SK-N-SH (cell line): ENCODE results near the gene RPL39L. TPM values are rescaled to one million over a fixed set of nuclear protein-coding genes. Genes with fewer than 3 reads are reported as not detected.

Source experiments
- CTCF ChIA-PET: fragments of 300-600, 350-600 bp; formaldehyde crosslinking; extraction: SDS; loops from one replicate; lab custom pipeline; 2021; lab: Yijun Ruan, JAX
- POLR2A ChIA-PET: fragments of 350-600 bp; sonication (Branson Sonifier 250); formaldehyde crosslinking; extraction: SDS; loops from one replicate; lab custom pipeline; 2020; ENCODE audit warnings: antibody characterized with exemption, inconsistent platforms; lab: Yijun Ruan, JAX
- DNase-seq: peaks from one replicate; pipeline ENCODE4 v3.0.0; 2012
- H2AFZ ChIP-seq: fragments of 200-600 bp; sonication (generic); 2 replicates; pipeline ENCODE4 v1.8.1; 2016; ENCODE audit warnings: antibody characterized with exemption, mild to moderate bottlenecking, low read depth
- H3F3A ChIP-seq: fragments of 200-600 bp; sonication (generic); replicated peaks from 2 replicates; pipeline ENCODE3; 2016; ENCODE audit warnings: antibody characterized with exemption, mild to moderate bottlenecking; ENCODE audit not compliant: insufficient read depth
- H3K27ac ChIP-seq, 2 experiments: fragments of 200-500 bp in 1 of 2; fragments of 200-600 bp in 1 of 2; sonication (Bioruptor generic) in 1 of 2; sonication (generic), shearing (Covaris generic) in 1 of 2; 2 replicates each; pipeline versions ENCODE4 v1.5.1 to v1.6.1; 2014 to 2016; ENCODE audit warnings: low read depth in 2 of 2, inconsistent platforms in 1 of 2, low read length in 1 of 2, mild to moderate bottlenecking in 1 of 2, mixed read lengths in 1 of 2
- H3K27me3 ChIP-seq: fragments of 200-600 bp; sonication (generic), shearing (Covaris generic); 2 replicates; pipeline ENCODE4 v1.6.1; 2016; ENCODE audit warnings: mixed run types; ENCODE audit not compliant: insufficient read depth
- H3K36me3 ChIP-seq, 2 experiments: fragments of 200-500 bp in 1 of 2; fragments of 200-600 bp in 1 of 2; sonication (Bioruptor generic) in 1 of 2; sonication (generic) in 1 of 2; replicated peaks in 1 of 2; 2 replicates each; pipeline versions ENCODE3 to v1.5.1; 2014 to 2016; ENCODE audit warnings: low read length in 1 of 2, mild to moderate bottlenecking in 1 of 2; ENCODE audit not compliant: insufficient read depth in 2 of 2, control insufficient read depth in 1 of 2
- H3K4me1 ChIP-seq, 2 experiments: fragments of 200-500 bp in 1 of 2; fragments of 200-600 bp in 1 of 2; sonication (Bioruptor generic) in 1 of 2; sonication (generic), shearing (Covaris generic) in 1 of 2; 2 replicates each; pipeline versions ENCODE4 v1.5.1 to v1.6.1; 2014 to 2016; ENCODE audit warnings: low read depth in 1 of 2, low read length in 1 of 2, mixed run types in 1 of 2; ENCODE audit not compliant: insufficient read depth in 2 of 2, control insufficient read depth in 1 of 2
- H3K4me2 ChIP-seq: fragments of 200-600 bp; sonication (generic), shearing (Covaris generic); 2 replicates; pipeline ENCODE4 v1.6.1; 2017; ENCODE audit warnings: mixed run types
- H3K4me3 ChIP-seq, 2 experiments: fragments of 200-500 bp in 1 of 2; fragments of 200-600 bp in 1 of 2; sonication (Bioruptor generic) in 1 of 2; sonication (generic), shearing (Covaris generic) in 1 of 2; 2 replicates each; pipeline versions ENCODE4 v1.5.1 to v1.8.1; 2014 to 2016; ENCODE audit warnings: low read depth in 2 of 2, inconsistent platforms in 1 of 2, low read length in 1 of 2, mild to moderate bottlenecking in 1 of 2, mixed read lengths in 1 of 2, moderate library complexity in 1 of 2
- H3K79me2 ChIP-seq: fragments of 200-600 bp; sonication (generic); 2 replicates; pipeline ENCODE4 v1.8.1; 2017; ENCODE audit warnings: mild to moderate bottlenecking; ENCODE audit not compliant: insufficient read depth
- H3K9ac ChIP-seq: fragments of 200-600 bp; sonication (generic); 2 replicates; pipeline ENCODE4 v1.6.1; 2017; ENCODE audit warnings: mixed run types
- H3K9me2 ChIP-seq: fragments of 200-600 bp; sonication (generic); 2 replicates; pipeline ENCODE4 v1.6.1; 2017; ENCODE audit warnings: mixed run types
- H3K9me3 ChIP-seq: fragments of 200-600 bp; sonication (generic); 2 replicates; pipeline ENCODE4 v1.6.1; 2017; ENCODE audit warnings: mixed run types, mild to moderate bottlenecking, moderate library complexity
- H4K20me1 ChIP-seq: fragments of 200-600 bp; sonication (generic); 2 replicates; pipeline ENCODE4 v1.6.1; 2017; ENCODE audit warnings: mild to moderate bottlenecking, mixed run types; ENCODE audit not compliant: insufficient read depth
- CHD2 ChIP-seq: fragments of 150-350 bp; IDR thresholded peaks from 2 replicates; pipeline ENCODE4 v1.6.1; 2018; ENCODE audit warnings: low read length; ENCODE audit not compliant: partially characterized antibody
- FOSL2 ChIP-seq: IDR thresholded peaks from 2 replicates; pipeline ENCODE4 v1.4.0; 2012; ENCODE audit warnings: low read depth, mild to moderate bottlenecking, moderate library complexity, borderline replicate concordance
- GABPA ChIP-seq: IDR thresholded peaks from 2 replicates; pipeline ENCODE4 v1.4.0; 2012; ENCODE audit warnings: low read depth, mild to moderate bottlenecking
- GATA2 ChIP-seq: sonication (generic); formaldehyde crosslinking; IDR thresholded peaks from 2 replicates; pipeline ENCODE4 v1.5.0; 2020; ENCODE audit warnings: mild to moderate bottlenecking, missing genetic modification reagents
- JUND ChIP-seq: IDR thresholded peaks from 2 replicates; pipeline ENCODE4 v1.4.0; 2012
- MXI1 ChIP-seq: IDR thresholded peaks from 2 replicates; pipeline ENCODE4 v1.6.1; 2012; ENCODE audit warnings: mild to moderate bottlenecking, low read depth, low read length, improper control_type of control experiment
- NFIC ChIP-seq: IDR thresholded peaks from 2 replicates; pipeline ENCODE4 v1.4.0; 2012; ENCODE audit warnings: borderline replicate concordance
- NRF1 ChIP-seq: IDR thresholded peaks from 2 replicates; pipeline ENCODE4 v1.6.1; 2012; ENCODE audit warnings: low read depth, mild to moderate bottlenecking, low read length
- POLR2AphosphoS5 ChIP-seq: IDR thresholded peaks from 2 replicates; pipeline ENCODE4 v1.6.1; 2012; ENCODE audit warnings: low read depth, low read length
- RFX5 ChIP-seq: IDR thresholded peaks from 2 replicates; pipeline ENCODE4 v1.6.1; 2012; ENCODE audit warnings: mild to moderate bottlenecking, improper control_type of control experiment, low read length
- RXRA ChIP-seq: IDR thresholded peaks from 2 replicates; pipeline ENCODE4 v1.4.0; 2012; ENCODE audit warnings: low read depth, mild to moderate bottlenecking, borderline replicate concordance
- SMC3 ChIP-seq: IDR thresholded peaks from 2 replicates; pipeline ENCODE4 v1.6.1; 2012; ENCODE audit warnings: low read depth, low read length, improper control_type of control experiment
- TAF1 ChIP-seq: IDR thresholded peaks from 2 replicates; pipeline ENCODE4 v1.6.1; 2012; ENCODE audit warnings: low read depth, mild to moderate bottlenecking, low read length, moderate library complexity, borderline replicate concordance
- TCF12 ChIP-seq: IDR thresholded peaks from 2 replicates; pipeline ENCODE4 v1.4.0; 2012
- WGBS: methylation state at CpG from one replicate; pipeline ENCODE4 v1.1.6; 2017; ENCODE audit warnings: low lambda C conversion rate; 5-methylcytosine and 5-hydroxymethylcytosine counted together
- polyA plus RNA-seq, 3 experiments: library from polyadenylated mRNA; depleted of rRNA; stranded (reverse); fragments of >200 nt; gene quantifications; 2 replicates each; pipeline ENCODE4 v1.2.3, GENCODE V29; 2012
- TF ChIP-seq, protein P1 (sequence below): IDR thresholded peaks from 2 replicates; pipeline ENCODE4 v1.4.0; 2012; ENCODE audit warnings: low read depth, borderline replicate concordance
- TF ChIP-seq, protein P2 (sequence below): fragments of 150-350 bp; IDR thresholded peaks from 2 replicates; pipeline ENCODE4 v1.6.1; 2017; ENCODE audit warnings: antibody characterized with exemption, low read length, low read depth, borderline replicate concordance

The RPL39L gene
- polyA plus RNA-seq, 1 of the 3 experiments (the other 2 are of a cell fraction) = 25.3 TPM

DNA sequence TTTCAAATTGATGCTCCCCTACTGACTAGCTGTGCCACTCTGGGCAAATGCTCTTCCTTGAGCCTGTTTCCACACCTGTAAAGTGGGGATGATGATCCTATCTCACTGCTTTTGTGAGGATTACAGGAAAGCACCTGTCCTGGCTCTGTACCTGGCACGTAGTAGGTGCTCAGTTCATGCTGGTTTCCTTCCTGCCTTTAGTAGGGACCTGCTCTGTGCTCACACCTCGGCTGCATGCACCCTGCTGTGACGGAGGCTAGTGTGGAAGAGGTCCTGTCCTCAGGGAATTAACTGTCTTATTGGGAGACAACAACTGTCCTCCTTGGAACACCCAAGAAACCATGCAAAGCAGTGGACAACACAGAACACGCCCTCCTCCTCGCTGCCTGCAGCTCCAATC is 61.8 kb downstream of the RPL39L start:
- TF ChIP-seq, protein P1, sequence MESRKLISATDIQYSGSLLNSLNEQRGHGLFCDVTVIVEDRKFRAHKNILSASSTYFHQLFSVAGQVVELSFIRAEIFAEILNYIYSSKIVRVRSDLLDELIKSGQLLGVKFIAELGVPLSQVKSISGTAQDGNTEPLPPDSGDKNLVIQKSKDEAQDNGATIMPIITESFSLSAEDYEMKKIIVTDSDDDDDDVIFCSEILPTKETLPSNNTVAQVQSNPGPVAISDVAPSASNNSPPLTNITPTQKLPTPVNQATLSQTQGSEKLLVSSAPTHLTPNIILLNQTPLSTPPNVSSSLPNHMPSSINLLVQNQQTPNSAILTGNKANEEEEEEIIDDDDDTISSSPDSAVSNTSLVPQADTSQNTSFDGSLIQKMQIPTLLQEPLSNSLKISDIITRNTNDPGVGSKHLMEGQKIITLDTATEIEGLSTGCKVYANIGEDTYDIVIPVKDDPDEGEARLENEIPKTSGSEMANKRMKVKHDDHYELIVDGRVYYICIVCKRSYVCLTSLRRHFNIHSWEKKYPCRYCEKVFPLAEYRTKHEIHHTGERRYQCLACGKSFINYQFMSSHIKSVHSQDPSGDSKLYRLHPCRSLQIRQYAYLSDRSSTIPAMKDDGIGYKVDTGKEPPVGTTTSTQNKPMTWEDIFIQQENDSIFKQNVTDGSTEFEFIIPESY = no peak
- TF ChIP-seq POLR2AphosphoS5 = no peak
- TF ChIP-seq, protein P2, sequence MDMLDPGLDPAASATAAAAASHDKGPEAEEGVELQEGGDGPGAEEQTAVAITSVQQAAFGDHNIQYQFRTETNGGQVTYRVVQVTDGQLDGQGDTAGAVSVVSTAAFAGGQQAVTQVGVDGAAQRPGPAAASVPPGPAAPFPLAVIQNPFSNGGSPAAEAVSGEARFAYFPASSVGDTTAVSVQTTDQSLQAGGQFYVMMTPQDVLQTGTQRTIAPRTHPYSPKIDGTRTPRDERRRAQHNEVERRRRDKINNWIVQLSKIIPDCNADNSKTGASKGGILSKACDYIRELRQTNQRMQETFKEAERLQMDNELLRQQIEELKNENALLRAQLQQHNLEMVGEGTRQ = no peak
- no peak for TF ChIP-seq CHD2
- no peak for TF ChIP-seq SMC3
- TF ChIP-seq FOSL2 = no peak
- no peak for TF ChIP-seq RXRA
- no peak for TF ChIP-seq NFIC
- TF ChIP-seq RFX5 = no peak
- TF ChIP-seq NRF1 = no peak
- no peak for TF ChIP-seq JUND
- TF ChIP-seq TAF1 = no peak
- H3K27me3 ChIP-seq = no peaks in the 10 kb centered on the region
- ChIA-PET POLR2A (no interaction called here), CTCF (no interaction called here)
- H3K9me2 ChIP-seq = no peaks in the 10 kb centered on the region
- no peak overlapping the region for H2AFZ ChIP-seq
- H4K20me1 ChIP-seq = no peaks in the 10 kb centered on the region
- no peaks in the 10 kb centered on the region for H3K9me3 ChIP-seq
- H3F3A ChIP-seq = no peaks in the 10 kb centered on the region
- H3K79me2 ChIP-seq = no peaks in the 10 kb centered on the region
- 77% methylated on average over 3 of the region's 5 CpGs for WGBS
- no peaks in the 10 kb centered on the region; a peak in 1 of 4 replicates for H3K4me1 ChIP-seq
- no peak overlapping the region for H3K4me2 ChIP-seq
- no peak overlapping the region for H3K9ac ChIP-seq
- H3K27ac ChIP-seq = no peak overlapping the region
- H3K4me3 ChIP-seq = no peak overlapping the region
- H3K36me3 ChIP-seq = no peaks in the 10 kb centered on the region
- DNase-seq = no peak

DNA sequence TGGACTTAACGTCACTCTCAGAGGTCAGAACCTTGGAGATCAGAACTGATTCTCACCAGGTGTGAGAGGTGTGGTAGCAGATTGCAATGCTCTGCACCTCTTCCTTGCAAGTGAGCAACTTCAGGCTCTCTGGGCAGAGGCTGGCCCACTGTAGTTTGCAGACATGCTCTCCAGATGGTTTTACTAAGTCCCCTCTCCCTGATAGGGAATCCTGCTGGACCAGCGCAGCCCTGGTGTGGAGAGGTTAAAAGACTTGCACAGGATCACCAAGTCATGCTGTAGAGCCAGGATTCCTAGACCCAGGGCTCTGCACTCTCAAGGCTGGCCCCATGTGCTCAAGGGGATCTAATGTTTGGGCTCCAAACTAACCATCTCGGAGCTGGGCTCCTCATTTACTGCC is 62.2 kb downstream of the RPL39L start:
- Histone ChIP-seq H3K9me2 (no peaks in the 10 kb centered on the region), H3K4me1 (no peaks in the 10 kb centered on the region; a peak in 1 of 4 replicates), H3K27ac (no peak overlapping the region), H3K4me3 (no peak overlapping the region), H3K4me2 (no peak overlapping the region), H4K20me1 (no peaks in the 10 kb centered on the region), H3F3A (no peaks in the 10 kb centered on the region), H3K27me3 (no peaks in the 10 kb centered on the region), H3K9ac (no peak overlapping the region), H3K79me2 (no peaks in the 10 kb centered on the region), H2AFZ (no peak overlapping the region), H3K36me3 (no peaks in the 10 kb centered on the region), H3K9me3 (no peaks in the 10 kb centered on the region)
- no peak for DNase-seq
- ChIA-PET POLR2A (no interaction called here), CTCF (no interaction called here)
- TF ChIP-seq RXRA (no peak), GABPA (no peak), TCF12 (no peak), MXI1 (no peak), GATA2 (CRISPR knock-in tag) (no peak), FOSL2 (no peak)
- TF ChIP-seq, protein P1 = no peak
- 100% methylated on average over 1 of the region's 3 CpGs for WGBS
